Left lobe of liver (tissue), 2 donors: ENCODE results near the gene CPN2. TPM values are rescaled to one million over a fixed set of nuclear protein-coding genes. Genes with fewer than 3 reads are reported as not detected.
A peak's percentile ranks its signal among the peaks of the same experiment; 100 is the strongest.

Source experiments
- ATAC-seq: fragments of 200-7000 bp; cut with Tn5 transposase; one replicate; pipeline ENCODE4 v1.9.1; 2020; ENCODE audit warnings: mild to moderate bottlenecking, moderate library complexity
- DNase-seq: peaks from one replicate; pipeline ENCODE4 v3.0.0-alpha.2; 2020; ENCODE audit warnings: low spot score
- total RNA-seq: library from RNA; stranded (reverse); gene quantifications from one replicate; pipeline ENCODE4 v1.2.1, GENCODE V29; 2021
- donor health status: DM: no; HTN: no; CAD: no; lungs with moderate emphysema.
- donor health status: DM: no; HTN: yes; CAD: no.

The CPN2 gene
- total RNA-seq, 1 donor from 2014 or later, result 159 TPM

DNA sequence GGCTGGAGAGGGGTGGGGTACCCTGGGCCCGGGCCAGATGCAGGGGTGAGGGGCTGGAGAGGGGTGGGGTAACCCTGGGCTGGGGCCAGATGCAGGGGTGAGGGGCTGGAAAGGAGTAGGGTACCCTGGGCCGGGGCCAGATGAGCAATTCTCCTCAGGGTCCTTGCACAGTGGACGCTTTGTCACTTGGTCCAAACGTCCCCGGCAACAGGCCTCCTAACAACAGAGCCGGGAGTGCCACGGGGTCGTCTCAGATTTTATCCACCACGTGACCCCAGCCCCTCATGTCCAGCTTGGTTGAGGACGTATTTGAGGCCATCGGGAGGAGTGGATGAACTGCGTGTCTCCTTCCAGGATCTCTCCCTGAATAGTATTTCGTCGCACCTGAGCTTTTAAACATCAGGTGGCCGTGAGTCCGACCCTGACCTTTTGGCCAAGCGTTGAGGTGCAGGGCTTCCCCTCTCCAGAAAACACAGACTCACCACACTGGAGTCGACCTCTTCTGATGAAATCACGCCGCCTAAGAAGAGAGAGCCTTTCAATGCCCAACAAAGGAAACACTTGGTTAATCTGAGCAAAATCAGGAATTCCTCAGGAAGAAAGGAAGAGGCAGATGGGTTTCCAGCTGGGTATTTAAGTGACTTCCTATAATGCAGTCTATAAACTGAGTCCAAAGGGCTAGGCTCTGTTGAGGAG, 31.2 kb upstream of the CPN2 start:
- DNase-seq (no peak), ATAC-seq (no peak)

DNA sequence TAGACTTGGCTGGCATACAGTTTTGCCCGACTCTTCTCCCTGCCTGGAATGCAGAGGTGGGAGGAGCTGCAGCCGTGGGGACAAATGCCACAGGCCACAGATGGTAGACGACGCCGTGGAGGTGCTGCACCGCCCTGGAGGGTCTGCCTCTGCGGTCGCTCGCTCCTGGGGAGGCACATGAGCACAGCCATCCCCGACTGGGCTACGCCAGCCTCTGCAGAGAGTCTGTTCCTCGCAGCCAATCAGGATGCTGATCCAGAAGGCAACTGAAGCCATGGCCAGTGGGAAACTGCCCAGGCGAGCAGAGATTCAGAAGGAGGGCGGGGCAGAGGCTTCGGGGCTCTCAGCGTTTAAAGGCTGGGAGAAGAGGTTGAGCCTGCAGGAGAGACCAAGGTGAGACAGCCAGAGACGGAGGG, 30.3 kb upstream of the CPN2 start:
- DNase-seq (no peak), ATAC-seq (no peak)

- ATAC-seq (no peak), DNase-seq (no peak)
Observed at GRCh38 chr3:194380326-194380725, 29.2 kb upstream of the CPN2 start.

GRCh38 chr3:194379651-194380050, 28.5 kb upstream of the CPN2 start:
- no peak for DNase-seq
- ATAC-seq, result no peak

DNA sequence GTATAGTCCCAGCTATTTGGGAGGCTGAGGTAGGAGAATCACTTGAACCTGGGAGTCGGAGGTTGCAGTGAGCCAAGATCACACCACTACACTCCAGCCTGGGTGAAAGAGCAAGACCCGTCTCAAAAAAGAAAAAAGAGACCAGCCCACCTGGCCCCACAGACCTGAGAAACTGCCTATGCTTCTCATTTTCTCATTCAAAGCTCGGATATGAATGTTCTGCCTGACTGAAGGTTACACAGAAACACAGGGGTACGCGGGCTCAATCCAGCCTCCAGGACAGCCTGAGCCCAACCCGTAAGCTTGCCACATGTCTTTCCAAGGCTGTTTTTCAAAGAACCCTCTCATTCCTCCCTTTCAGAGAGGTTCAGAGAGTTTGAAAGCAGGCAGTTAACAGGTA, 28.1 kb upstream of the CPN2 start:
- ATAC-seq (no peak), DNase-seq (no peak)

DNA sequence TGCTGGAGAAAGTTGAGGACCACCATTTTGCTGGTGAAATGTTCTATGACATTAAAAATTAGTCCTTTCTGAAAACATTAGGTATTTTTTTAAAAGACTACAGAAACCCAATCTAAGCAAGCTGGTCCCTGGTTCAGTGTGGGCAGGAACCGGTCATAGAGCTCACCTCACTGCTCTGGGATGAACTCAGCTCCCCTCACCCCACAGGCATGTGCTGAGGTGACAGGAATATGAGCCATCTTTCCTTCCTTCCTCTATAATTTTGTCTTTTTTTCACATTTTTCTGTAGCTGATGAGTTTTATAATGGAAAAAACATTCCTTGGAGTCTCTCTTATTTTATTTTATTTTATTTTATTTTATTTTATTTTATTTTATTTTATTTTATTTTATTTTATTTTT, 26.6 kb upstream of the CPN2 start:
- DNase-seq, result no peak
- ATAC-seq, result no peak

GRCh38 chr3:194376241-194376560, 25.1 kb upstream of the CPN2 start:
- no peak for ATAC-seq
- DNase-seq, result no peak

DNA sequence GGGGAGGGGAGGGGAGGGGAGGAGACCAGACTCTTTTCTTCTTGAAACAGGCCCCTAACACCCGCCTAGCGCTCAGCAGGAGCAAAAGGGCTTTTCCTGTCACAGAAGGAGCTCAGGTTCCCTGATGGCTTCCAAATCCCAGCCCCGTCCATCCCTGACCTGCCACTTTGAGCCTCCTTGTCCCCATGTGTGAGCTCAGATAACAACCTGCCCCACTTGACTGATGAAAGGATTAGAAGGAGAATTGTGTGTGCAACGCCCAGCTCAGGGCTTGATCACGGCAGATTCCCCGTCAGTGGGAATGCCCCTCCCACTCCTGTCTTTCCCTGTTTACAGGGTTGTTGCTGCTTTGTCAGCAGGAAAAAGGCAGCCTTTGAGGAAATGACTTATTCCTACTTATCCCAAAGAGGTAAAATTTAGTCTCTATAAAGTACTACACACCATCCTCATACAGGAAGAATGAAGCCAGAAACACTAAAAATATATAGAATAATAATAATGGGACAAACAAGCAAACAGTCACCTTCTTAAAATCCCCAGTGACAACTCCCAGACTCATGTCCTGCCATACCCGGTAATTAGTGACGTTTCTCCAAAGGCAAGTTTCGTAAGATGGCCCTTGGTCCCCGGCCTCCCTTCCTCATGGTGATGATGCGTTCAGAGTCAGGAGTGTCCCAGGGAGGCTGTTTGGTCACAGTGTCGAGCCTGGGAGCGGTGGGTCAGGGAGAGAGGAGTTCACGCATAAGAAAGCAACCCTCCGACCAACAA, 24.5 kb upstream of the CPN2 start:
- ATAC-seq, result peak; percentile 13
- no peak for DNase-seq

GRCh38 chr3:194374935-194375334, 23.8 kb upstream of the CPN2 start:
- ATAC-seq (no peak), DNase-seq (no peak)

GRCh38 chr3:194373899-194374298, 22.8 kb upstream of the CPN2 start:
- no peak for ATAC-seq
- DNase-seq, result no peak

GRCh38 chr3:194373028-194373427, 21.9 kb upstream of the CPN2 start:
- ATAC-seq, result no peak

GRCh38 chr3:194370753-194371152, 19.6 kb upstream of the CPN2 start:
- DNase-seq (no peak), ATAC-seq (no peak)

More at GRCh38 chr3:194373028-194373427, 21.9 kb upstream of the CPN2 start:
- no peak for DNase-seq

DNA sequence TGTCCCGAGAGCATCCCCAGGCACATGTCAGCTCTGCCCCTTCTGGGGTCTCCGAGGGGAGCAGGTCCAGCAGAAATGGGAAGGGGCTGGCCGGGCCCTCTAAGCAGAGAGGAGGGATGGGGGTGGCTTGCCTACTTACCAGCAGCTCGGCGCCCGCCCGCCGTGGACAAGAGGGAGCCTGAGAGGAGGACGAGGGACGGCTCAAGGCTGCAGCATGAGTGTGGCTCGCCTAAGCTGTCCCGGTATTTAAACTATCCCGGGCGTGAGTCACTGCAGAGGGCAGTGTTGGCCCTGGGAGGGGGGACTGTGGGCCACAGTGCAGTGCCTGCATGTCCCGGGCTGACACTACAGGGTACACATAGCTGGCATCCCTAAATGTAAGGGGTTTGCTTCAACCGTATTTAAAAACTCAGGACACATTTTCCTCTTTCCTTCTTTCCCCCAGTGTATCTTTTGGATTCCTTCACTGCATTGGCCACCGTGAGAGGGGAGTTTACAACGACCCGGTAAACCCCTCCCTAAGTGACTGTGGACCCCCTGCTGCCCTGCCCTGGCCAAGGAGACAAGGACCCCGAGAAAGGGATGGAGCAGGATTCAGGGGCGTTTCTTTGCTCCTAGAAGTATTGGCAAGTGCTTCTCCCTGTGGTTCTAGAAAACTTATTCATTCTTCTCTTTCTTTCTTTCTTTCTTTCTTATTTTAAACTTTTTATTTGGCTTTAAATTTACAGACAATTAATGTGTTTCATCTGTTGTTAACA, 18.6 kb upstream of the CPN2 start, which contains the start of gene LRRC15:
TSS of gene LRRC15 (minus strand) at position 222 of the 758 bp plus-strand sequence. CDS start 8,700 bp downstream, outside the sequence.
- peak; percentile 79 for ATAC-seq

DNA sequence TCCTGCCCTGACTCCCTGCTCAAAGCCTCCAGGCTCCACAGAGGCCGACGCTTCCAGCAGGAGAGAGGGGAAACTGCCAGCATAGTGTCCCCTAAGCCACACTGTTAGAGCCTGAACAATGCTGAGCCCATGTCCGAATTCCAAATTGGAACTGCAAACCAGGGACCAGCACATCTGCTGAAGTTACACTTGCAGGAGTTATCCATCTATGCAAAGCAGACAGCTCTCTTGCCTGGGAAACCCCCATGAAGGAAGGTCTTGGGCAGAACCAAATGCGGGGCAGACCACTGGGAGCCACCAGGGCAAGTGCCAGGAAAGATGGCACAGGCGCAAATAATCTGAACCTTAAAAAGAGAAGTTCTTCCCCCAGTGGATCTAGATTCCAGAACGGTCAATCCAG, 17.8 kb upstream of the CPN2 start:
- DNase-seq (no peak), ATAC-seq (no peak)

More for the DNA sequence above, 18.6 kb upstream of the CPN2 start, which contains the start of gene LRRC15:
- DNase-seq, result no peak

- ATAC-seq, result no peak
- DNase-seq, result no peak
Observed at GRCh38 chr3:194367992-194368841, 17.1 kb upstream of the CPN2 start.

DNA sequence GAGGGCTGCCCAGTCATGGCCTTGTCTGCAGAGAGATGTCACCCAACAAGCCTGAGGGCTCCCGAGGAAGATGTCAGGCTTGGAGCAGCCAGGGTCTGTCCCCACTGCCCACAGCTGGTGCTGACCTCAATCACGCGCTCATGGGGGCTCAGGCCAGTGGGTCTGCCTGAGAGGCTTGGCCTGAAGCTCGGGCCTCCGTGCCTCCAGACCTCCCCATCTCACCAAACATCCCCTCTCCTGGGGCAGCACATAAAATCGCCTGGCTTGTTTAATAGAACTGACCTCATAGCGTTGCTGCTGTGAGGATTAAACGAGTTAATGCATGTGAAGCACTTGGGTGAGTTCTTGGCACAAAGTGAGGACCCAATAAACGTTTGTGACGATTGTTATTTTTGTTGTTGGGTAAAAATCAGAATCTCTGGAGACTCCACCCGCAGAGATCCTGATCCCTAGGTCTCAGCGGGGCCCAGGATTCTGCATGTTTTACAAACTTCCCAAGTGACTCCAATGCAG, 14.9 kb upstream of the CPN2 start:
- DNase-seq (no peak), ATAC-seq (no peak)

DNA sequence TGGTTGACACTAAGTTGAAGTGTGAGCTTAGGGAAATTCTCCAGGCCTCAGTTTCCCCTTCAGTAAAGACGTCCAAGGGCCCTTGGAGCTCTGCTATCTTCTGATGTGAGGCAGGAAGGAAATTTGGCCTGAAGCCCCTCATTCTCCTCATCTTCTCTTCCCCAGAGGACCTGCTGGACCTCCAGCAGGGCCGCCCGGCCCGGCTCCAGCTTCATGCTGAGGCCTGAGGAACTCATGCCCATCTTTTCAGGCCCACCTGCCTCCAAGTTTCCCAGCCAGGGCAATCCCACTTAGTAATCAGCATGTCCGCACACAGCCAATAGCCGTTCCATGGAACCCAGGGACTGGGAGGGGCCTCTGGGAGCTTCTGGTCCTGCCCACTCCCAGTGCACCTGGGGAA, 14.4 kb upstream of the CPN2 start:
- no peak for DNase-seq
- ATAC-seq, result no peak

GRCh38 chr3:194364652-194365434, 13.7 kb upstream of the CPN2 start:
- no peak for DNase-seq
- no peak for ATAC-seq

DNA sequence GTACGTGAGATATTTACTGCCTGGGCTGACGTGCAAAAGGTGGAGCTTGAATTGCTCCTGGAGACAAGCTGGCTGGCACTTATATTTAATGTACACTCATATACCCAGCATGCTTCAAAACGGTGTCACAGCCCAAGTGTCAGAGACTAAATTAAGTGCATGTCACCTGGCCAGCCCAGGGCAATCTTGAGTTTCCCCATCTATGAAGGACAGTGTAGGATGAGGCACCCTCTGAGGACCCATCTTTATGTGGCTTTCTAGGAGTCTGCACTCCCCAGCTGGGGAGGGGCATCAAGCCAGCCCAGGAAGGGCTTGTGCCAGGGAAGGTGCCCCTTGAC, 13.2 kb upstream of the CPN2 start:
- DNase-seq (no peak), ATAC-seq (peak; percentile 68)

- DNase-seq (no peak), ATAC-seq (no peak)
Observed at GRCh38 chr3:194360568-194360967, 9.4 kb upstream of the CPN2 start.
